Choroid plexus epithelial cell (primary cell): ENCODE data around the gene CDADC1.
A peak's percentile ranks its signal among the peaks of the same experiment; 100 is the strongest.

Experiments
- DNase-seq: peaks from one replicate; pipeline ENCODE4 v3.0.0-alpha.2; 2010; ENCODE audit warnings: low read depth
- H3K4me3 ChIP-seq: 2 replicates; pipeline ENCODE4 v1.5.1; 2011; ENCODE audit warnings: low read depth, mild to moderate bottlenecking, control low read depth, low read length, moderate library complexity
- CTCF ChIP-seq: conservative IDR thresholded peaks from 2 replicates; pipeline ENCODE4 v1.5.1; 2011; ENCODE audit warnings: low read depth, mild to moderate bottlenecking, control low read depth, inconsistent platforms, low read length, moderate library complexity

Gene CDADC1

GRCh38 chr13:49262634-49263033 is 14.9 kb downstream of the CDADC1 start:
- H3K4me3 ChIP-seq: no peak overlapping the region
- TF ChIP-seq CTCF: no peak
- DNase-seq: no peak

- no peak overlapping the region for H3K4me3 ChIP-seq
- TF ChIP-seq CTCF: no peak
- DNase-seq: peak; percentile 75
Observed at GRCh38 chr13:49265822-49266221, 18.1 kb downstream of the CDADC1 start.

GRCh38 chr13:49271264-49271663 is 23.5 kb downstream of the CDADC1 start:
- DNase-seq: no peak

GRCh38 chr13:49272296-49272695 is 24.6 kb downstream of the CDADC1 start:
- DNase-seq: no peak
- no peak overlapping the region for H3K4me3 ChIP-seq
- TF ChIP-seq CTCF: no peak

More at GRCh38 chr13:49271264-49271663, 23.5 kb downstream of the CDADC1 start:
- TF ChIP-seq CTCF: no peak
- H3K4me3 ChIP-seq: no peak overlapping the region

- no peak for TF ChIP-seq CTCF
- no peak for DNase-seq
- H3K4me3 ChIP-seq: no peak overlapping the region
Observed at GRCh38 chr13:49278211-49278610, 30.5 kb downstream of the CDADC1 start.

- no peak overlapping the region for H3K4me3 ChIP-seq
- DNase-seq: no peak
- no peak for TF ChIP-seq CTCF
Observed at GRCh38 chr13:49279112-49279511, 31.4 kb downstream of the CDADC1 start.

- no peak for TF ChIP-seq CTCF
- DNase-seq: no peak
Observed at GRCh38 chr13:49279885-49280284, 32.2 kb downstream of the CDADC1 start.

More at GRCh38 chr13:49279885-49280284, 32.2 kb downstream of the CDADC1 start:
- H3K4me3 ChIP-seq: no peak overlapping the region
